Mesenchymal stem cell (in vitro differentiated cells and primary cell): ENCODE results near the gene ITGB7.
A peak's percentile ranks its signal among the peaks of the same experiment; 100 is the strongest.

ENCODE experiments used
- DNase-seq: peaks from one replicate; pipeline ENCODE4 v3.0.0-alpha.2; 2013
- H2AFZ ChIP-seq: one replicate; pipeline ENCODE4 v1.6.1; 2013; ENCODE audit warnings: low read depth, mild to moderate bottlenecking, control low read depth, inconsistent platforms, low read length, moderate library complexity
- H2AK5ac ChIP-seq: 2 replicates; pipeline ENCODE4 v1.6.1; 2013; ENCODE audit warnings: low read length, moderate library complexity, mild to moderate bottlenecking, inconsistent platforms; ENCODE audit not compliant: severe bottlenecking
- H2BK120ac ChIP-seq: one replicate; pipeline ENCODE4 v1.6.1; 2013; ENCODE audit warnings: low read depth, mild to moderate bottlenecking, inconsistent platforms, low read length, moderate library complexity
- H2BK12ac ChIP-seq, 2 experiments: one replicate each; pipeline ENCODE4 v1.6.1; 2013; ENCODE audit warnings: inconsistent platforms in 2 of 2, low read length in 2 of 2, mild to moderate bottlenecking in 2 of 2, moderate library complexity in 2 of 2, control low read depth in 1 of 2
- H2BK15ac ChIP-seq: one replicate; pipeline ENCODE4 v1.6.1; 2013; ENCODE audit warnings: mild to moderate bottlenecking, low read depth, inconsistent platforms; ENCODE audit not compliant: poor library complexity, severe bottlenecking
- H2BK5ac ChIP-seq: 2 replicates; pipeline ENCODE4 v1.6.1; 2013; ENCODE audit warnings: low read depth, mild to moderate bottlenecking, low read length, control low read depth, inconsistent platforms; ENCODE audit not compliant: poor library complexity, severe bottlenecking
- H3K14ac ChIP-seq, 2 experiments: one replicate each; pipeline ENCODE4 v1.6.1; 2013; ENCODE audit warnings: inconsistent platforms in 2 of 2, low read length in 2 of 2, control low read depth in 1 of 2, mild to moderate bottlenecking in 1 of 2, moderate library complexity in 1 of 2
- H3K18ac ChIP-seq, 2 experiments: one replicate each; pipeline ENCODE4 v1.6.1; 2013; ENCODE audit warnings: inconsistent platforms in 2 of 2, low read length in 2 of 2, control low read depth in 1 of 2, low read depth in 1 of 2, mild to moderate bottlenecking in 1 of 2
- H3K23ac ChIP-seq, 2 experiments: one replicate each; pipeline ENCODE4 v1.6.1; 2013; ENCODE audit warnings: inconsistent platforms in 2 of 2, low read length in 2 of 2, mild to moderate bottlenecking in 2 of 2, moderate library complexity in 2 of 2, control low read depth in 1 of 2
- H3K27ac ChIP-seq: 2 replicates; pipeline ENCODE4 v1.5.1; 2013; ENCODE audit warnings: mild to moderate bottlenecking, moderate library complexity, low read length, control low read depth, inconsistent platforms; ENCODE audit not compliant: poor library complexity, severe bottlenecking
- H3K27me3 ChIP-seq, 2 experiments: 2 replicates each; pipeline versions ENCODE4 v1.6.1 to v1.7.0; 2013; ENCODE audit warnings: low read length in 2 of 2, mild to moderate bottlenecking in 2 of 2, moderate library complexity in 2 of 2, control low read depth in 1 of 2, inconsistent platforms in 1 of 2; ENCODE audit not compliant: control insufficient read depth in 1 of 2, insufficient read depth in 1 of 2
- H3K36me3 ChIP-seq, 2 experiments: 2 replicates each; pipeline versions ENCODE4 v1.6.1 to v1.7.0; 2013; ENCODE audit warnings: low read length in 2 of 2, control low read depth in 1 of 2, inconsistent platforms in 1 of 2, low read depth in 1 of 2, mild to moderate bottlenecking in 1 of 2; ENCODE audit not compliant: insufficient read depth in 2 of 2, control insufficient read depth in 1 of 2
- H3K4ac ChIP-seq, 2 experiments: one replicate each; pipeline ENCODE4 v1.6.1; 2013; ENCODE audit warnings: inconsistent platforms in 2 of 2, low read length in 2 of 2, mild to moderate bottlenecking in 2 of 2, moderate library complexity in 2 of 2, control low read depth in 1 of 2, low read depth in 1 of 2
- H3K4me1 ChIP-seq: 2 replicates; pipeline ENCODE4 v1.6.1; 2013; ENCODE audit warnings: low read depth, low read length, control low read depth; ENCODE audit not compliant: control insufficient read depth, insufficient read depth
- H3K4me2 ChIP-seq: 2 replicates; pipeline ENCODE4 v1.6.1; 2013; ENCODE audit warnings: low read length, mild to moderate bottlenecking, inconsistent platforms; ENCODE audit not compliant: poor library complexity, severe bottlenecking
- H3K4me3 ChIP-seq, 2 experiments: 2 replicates each; pipeline versions ENCODE4 v1.5.1 to v1.7.0; 2013; ENCODE audit warnings: low read length in 2 of 2, mild to moderate bottlenecking in 2 of 2, control low read depth in 1 of 2, low read depth in 1 of 2; ENCODE audit not compliant: insufficient read depth in 1 of 2
- H3K79me1 ChIP-seq: replicated peaks from 2 replicates; pipeline ENCODE4 v1.6.1; 2013; ENCODE audit warnings: mild to moderate bottlenecking, control low read depth, low read length, inconsistent platforms; ENCODE audit not compliant: poor library complexity, severe bottlenecking
- H3K9ac ChIP-seq: 2 replicates; pipeline ENCODE4 v1.7.0; 2013; ENCODE audit warnings: mild to moderate bottlenecking, low read length, moderate library complexity
- H3K9me3 ChIP-seq: 2 replicates; pipeline ENCODE4 v1.7.0; 2013; ENCODE audit warnings: mild to moderate bottlenecking, low read length; ENCODE audit not compliant: control insufficient read depth
- H4K8ac ChIP-seq: one replicate; pipeline ENCODE4 v1.6.1; 2013; ENCODE audit warnings: inconsistent platforms, mild to moderate bottlenecking, low read length, moderate library complexity
- H4K91ac ChIP-seq: one replicate; pipeline ENCODE4 v1.6.1; 2013; ENCODE audit warnings: mild to moderate bottlenecking, low read length, inconsistent platforms
- WGBS: methylation state at CpG from one replicate; pipeline ENCODE4 v1.1.7; 2013; ENCODE audit warnings: mixed read lengths; 5-methylcytosine and 5-hydroxymethylcytosine counted together

ITGB7 gene

GRCh38 chr12:53180931-53181645, 26.0 kb downstream of the ITGB7 start:
- H2BK120ac ChIP-seq = peak overlapping the region; percentile 94
- H3K9ac ChIP-seq = peak overlapping the region; percentile 98
- peak overlapping the region; percentile 89 to 95 for H3K4me3 ChIP-seq
- H3K4ac ChIP-seq = peak overlapping the region; percentile 98 to 100
- H3K79me1 ChIP-seq = peaks cover 30% of the 10 kb centered on the region
- H3K27ac ChIP-seq = peak overlapping the region; percentile 79
- no peaks in the 10 kb centered on the region for H3K9me3 ChIP-seq
- H3K36me3 ChIP-seq = peaks cover 22 to 44% of the 10 kb centered on the region in 2 experiments
- DNase-seq = peak; percentile 83
- H2AK5ac ChIP-seq = no peak overlapping the region
- peak overlapping the region; percentile 52 for H2BK5ac ChIP-seq
- peak overlapping the region; percentile 82 for H4K91ac ChIP-seq
- H3K4me1 ChIP-seq = peaks cover 5% of the 10 kb centered on the region
- 5% methylated on average over 34 of the region's 57 CpGs for WGBS
- H3K14ac ChIP-seq = peak overlapping the region in 1 of 2 experiments; percentile 100
- no peaks in the 10 kb centered on the region for H3K27me3 ChIP-seq
- peak overlapping the region; percentile 86 for H3K4me2 ChIP-seq
- peak overlapping the region; percentile 90 for H2AFZ ChIP-seq
- H3K18ac ChIP-seq = peak overlapping the region; percentile 58 to 99
- no peak overlapping the region for H2BK12ac ChIP-seq
- H4K8ac ChIP-seq = peak overlapping the region; percentile 98
- H2BK15ac ChIP-seq = peak overlapping the region; percentile 26
- H3K23ac ChIP-seq = peak overlapping the region in 1 of 2 experiments; percentile 57

DNA sequence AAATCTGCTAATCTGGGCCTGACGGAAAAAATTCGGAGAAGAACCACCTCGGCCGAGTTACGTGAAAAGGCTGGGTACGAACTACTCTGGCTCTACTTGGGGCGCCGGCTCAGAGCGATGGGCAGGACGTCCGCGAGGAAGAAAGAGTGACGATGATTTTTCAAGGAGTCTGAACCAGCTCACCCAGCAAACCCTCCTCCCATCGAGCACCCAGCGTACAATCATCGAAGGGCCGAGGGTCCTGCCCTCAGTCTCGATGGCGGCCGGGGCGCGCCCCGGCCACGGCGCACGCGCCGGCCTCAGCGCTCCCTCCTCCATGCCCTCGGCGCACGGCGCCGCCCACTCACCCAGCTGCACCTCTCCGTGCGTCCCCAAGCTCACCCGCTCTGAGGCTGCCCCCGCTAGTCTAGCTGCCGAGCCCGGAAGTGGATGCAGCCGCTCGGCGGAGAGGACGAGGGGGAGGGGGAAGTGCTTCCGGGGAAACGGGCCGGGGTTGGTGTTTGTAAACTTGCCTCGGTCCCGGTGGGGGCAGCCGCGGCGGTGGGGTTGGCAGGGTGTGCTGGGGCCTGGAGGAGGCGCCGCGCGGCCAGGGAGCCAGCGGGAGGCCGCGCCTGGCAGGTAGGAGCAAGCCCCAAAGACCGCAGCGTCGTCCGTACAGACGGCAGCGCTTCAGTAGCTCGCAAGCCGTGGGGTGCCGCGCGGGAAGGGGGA, 26.7 kb downstream of the ITGB7 start, which contains the start of the genes CSAD and ZNF740:
CSAD (minus strand) TSS at position 706 of the 711 bp plus-strand sequence. CDS start 7,455 bp downstream, outside the sequence.
ZNF740 (plus strand) TSS at position 503 of the 711 bp plus-strand sequence. CDS start 1,262 bp downstream, outside the sequence.
- H3K9me3 ChIP-seq = no peaks in the 10 kb centered on the region
- peaks cover 5% of the 10 kb centered on the region for H3K4me1 ChIP-seq
- peaks cover 17 to 37% of the 10 kb centered on the region in 2 experiments for H3K36me3 ChIP-seq
- H3K9ac ChIP-seq = peak within 1 kb of the TSS; percentile 98
- peak within 1 kb of the TSS in 1 of 2 experiments; percentile 100 for H3K14ac ChIP-seq
- H4K91ac ChIP-seq = peak within 1 kb of the TSS; percentile 100
- H2BK5ac ChIP-seq = peak within 1 kb of the TSS; percentile 98
- H3K18ac ChIP-seq = peak within 1 kb of the TSS; percentile 99
- H4K8ac ChIP-seq = peak within 1 kb of the TSS; percentile 98
- H2BK15ac ChIP-seq = peak within 1 kb of the TSS; percentile 92
- H3K27ac ChIP-seq = peak within 1 kb of the TSS; percentile 99
- H3K4me2 ChIP-seq = peak within 1 kb of the TSS; percentile 96
- under 1% methylated on average over 44 of the region's 70 CpGs for WGBS
- no peaks in the 10 kb centered on the region for H3K27me3 ChIP-seq
- peak; percentile 97 for DNase-seq
- peak within 1 kb of the TSS; percentile 84 to 90 for H2BK12ac ChIP-seq
- peak within 1 kb of the TSS; percentile 89 to 95 for H3K4me3 ChIP-seq
- H2AK5ac ChIP-seq = peak within 1 kb of the TSS; percentile 84
- H3K79me1 ChIP-seq = peaks cover 26% of the 10 kb centered on the region
- H3K4ac ChIP-seq = peak within 1 kb of the TSS; percentile 98 to 100
- H2AFZ ChIP-seq = peak within 1 kb of the TSS; percentile 94
- H2BK120ac ChIP-seq = peak within 1 kb of the TSS; percentile 94
- peak within 1 kb of the TSS; percentile 64 to 92 for H3K23ac ChIP-seq

DNA sequence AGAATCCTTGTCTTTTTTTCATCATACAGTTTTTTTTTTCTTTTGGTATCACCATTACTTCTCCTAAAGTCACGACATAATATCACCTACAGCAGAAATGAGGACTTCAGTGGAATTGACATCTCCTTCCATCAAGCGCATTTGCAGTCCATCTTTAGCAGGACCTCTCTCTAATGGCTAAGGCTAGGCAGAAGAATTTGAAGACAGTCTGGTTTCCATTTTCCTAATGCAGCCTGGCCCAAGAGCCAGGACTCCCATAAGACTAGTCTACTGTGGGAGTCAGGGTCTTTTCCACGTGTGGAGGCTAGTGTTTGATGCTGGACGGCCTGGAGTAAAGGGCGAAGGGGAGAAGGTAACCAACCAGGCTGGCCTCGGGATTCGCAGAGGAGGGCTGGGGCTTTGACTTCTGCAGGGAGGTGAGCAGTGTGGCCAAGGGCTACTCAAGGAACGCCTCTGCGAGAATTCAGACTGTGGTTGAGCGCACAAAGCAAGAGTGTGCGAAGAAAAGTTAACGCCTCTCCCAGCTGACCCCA, 27.3 kb downstream of the ITGB7 start:
- peak overlapping the region; percentile 98 for H3K9ac ChIP-seq
- H4K8ac ChIP-seq = peak overlapping the region; percentile 98
- no peak for DNase-seq
- peak overlapping the region in 1 of 2 experiments; percentile 18 for H2BK12ac ChIP-seq
- peak overlapping the region; percentile 94 for H2AFZ ChIP-seq
- peak overlapping the region; percentile 86 to 94 for H3K18ac ChIP-seq
- peak overlapping the region; percentile 99 for H3K27ac ChIP-seq
- peaks cover 21% of the 10 kb centered on the region for H3K79me1 ChIP-seq
- peak overlapping the region; percentile 64 for H2BK120ac ChIP-seq
- H3K36me3 ChIP-seq = peaks cover 14 to 31% of the 10 kb centered on the region in 2 experiments
- H3K4me1 ChIP-seq = peaks cover 9% of the 10 kb centered on the region
- peak overlapping the region; percentile 89 to 95 for H3K4me3 ChIP-seq
- peak overlapping the region; percentile 82 for H4K91ac ChIP-seq
- H3K9me3 ChIP-seq = no peaks in the 10 kb centered on the region
- H2AK5ac ChIP-seq = peak overlapping the region; percentile 84
- peak overlapping the region; percentile 86 to 94 for H3K4ac ChIP-seq
- peak overlapping the region in 1 of 2 experiments; percentile 54 for H3K23ac ChIP-seq
- peak overlapping the region in 1 of 2 experiments; percentile 95 for H3K14ac ChIP-seq
- 18% methylated on average over 12 of the region's 12 CpGs for WGBS
- H2BK5ac ChIP-seq = peak overlapping the region; percentile 88
- H3K27me3 ChIP-seq = no peaks in the 10 kb centered on the region
- no peak overlapping the region for H2BK15ac ChIP-seq
- peak overlapping the region; percentile 96 for H3K4me2 ChIP-seq
